IPS-11a (cell line): ENCODE results near the gene LDLRAD4.

Experiments used
- H3K4me3 ChIP-seq: one replicate; pipeline ENCODE4 v1.5.1; 2013; ENCODE audit warnings: low read depth, low read length, control low read depth

LDLRAD4 gene

DNA sequence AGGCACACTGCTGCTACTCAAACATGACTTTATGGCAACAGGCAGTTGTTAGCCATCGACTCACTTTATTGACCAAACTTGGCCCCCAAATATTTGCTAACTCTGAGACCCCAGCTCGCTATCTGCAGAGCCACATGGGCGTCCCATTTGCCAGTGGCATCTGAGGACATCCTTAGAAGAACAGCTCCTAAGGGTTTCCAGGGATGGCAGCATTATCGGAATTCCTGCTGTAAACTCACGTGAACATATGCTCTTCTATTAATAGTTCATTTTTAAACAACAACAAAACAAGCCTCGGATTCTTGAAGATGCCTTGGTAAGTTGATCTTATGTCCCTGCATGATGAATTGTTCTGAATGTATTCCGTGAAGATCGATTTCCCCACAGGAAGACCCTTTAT is 181.0 kb downstream of the LDLRAD4 start:
- no peak overlapping the region for H3K4me3 ChIP-seq

DNA sequence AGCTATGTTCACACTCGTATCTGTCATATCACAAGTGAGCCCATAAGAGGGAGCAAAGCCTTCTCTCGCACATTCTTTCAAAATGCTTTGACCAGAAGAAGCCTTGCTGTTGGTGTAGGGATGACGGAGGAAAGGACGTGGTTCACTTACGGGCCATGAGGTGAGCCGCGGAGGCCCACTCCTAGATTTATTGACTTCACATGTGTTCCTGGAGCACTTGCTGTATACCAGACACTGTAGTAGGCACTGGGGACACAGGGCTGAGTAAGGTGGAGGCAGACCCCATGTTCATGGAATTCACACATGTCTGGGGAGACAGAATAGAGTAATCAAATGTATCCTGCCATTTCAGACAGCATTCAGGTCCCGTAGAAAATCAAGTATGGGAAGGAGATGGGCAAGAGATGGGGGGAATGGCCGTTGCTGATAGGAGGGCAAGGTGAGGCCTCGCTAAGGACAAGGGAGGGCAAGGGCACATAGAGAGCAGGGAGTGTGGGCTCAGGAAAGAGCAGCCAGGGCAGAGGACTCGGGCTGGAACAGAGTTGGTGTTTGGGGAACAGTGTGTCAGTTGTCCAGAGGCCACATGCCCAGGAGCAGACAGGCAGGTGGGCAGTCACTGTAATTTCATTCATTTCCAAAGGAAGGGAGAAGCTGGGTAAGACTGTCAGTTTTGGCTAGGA is 182.2 kb downstream of the LDLRAD4 start:
- H3K4me3 ChIP-seq, result no peak overlapping the region

DNA sequence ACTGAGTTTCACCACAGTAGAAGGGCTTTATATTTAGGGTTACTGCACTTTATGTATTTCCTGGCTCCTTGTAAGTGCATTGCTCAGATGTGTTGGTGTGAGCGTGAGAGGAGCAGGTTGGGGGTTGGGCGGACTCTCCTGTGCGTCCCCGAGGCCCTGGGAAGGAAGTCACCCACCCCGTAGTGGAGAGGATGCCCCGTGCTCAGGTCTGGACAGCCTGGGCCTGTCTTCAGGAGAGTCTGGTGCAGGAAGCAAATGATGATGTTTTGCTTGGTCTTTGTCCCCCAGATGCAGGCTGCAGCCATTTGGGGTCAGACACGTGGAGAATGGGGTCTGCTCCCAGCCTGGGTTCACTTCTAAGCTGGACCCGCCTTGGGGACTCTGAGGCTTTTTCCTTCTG is 182.8 kb downstream of the LDLRAD4 start:
- no peak overlapping the region for H3K4me3 ChIP-seq

DNA sequence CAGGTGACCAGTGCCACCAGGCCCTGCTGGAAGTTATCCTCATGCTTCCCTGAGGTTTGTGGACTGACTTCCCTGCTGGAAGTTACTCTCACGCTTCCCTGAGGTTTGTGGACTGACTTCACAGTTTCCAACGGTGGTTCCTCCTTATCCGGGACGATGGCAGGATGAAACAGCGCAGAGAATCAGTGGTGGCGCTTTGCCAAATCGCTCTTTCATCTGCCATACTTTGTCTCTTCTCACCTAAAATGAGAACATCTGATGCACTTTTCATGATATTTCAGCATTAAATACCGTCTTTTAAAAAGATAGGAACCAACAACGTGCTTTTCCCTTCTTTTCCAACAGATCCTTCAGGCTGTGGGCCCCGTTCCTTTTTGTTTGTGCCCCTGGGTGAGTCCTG is 183.3 kb downstream of the LDLRAD4 start:
- H3K4me3 ChIP-seq, result no peak overlapping the region

DNA sequence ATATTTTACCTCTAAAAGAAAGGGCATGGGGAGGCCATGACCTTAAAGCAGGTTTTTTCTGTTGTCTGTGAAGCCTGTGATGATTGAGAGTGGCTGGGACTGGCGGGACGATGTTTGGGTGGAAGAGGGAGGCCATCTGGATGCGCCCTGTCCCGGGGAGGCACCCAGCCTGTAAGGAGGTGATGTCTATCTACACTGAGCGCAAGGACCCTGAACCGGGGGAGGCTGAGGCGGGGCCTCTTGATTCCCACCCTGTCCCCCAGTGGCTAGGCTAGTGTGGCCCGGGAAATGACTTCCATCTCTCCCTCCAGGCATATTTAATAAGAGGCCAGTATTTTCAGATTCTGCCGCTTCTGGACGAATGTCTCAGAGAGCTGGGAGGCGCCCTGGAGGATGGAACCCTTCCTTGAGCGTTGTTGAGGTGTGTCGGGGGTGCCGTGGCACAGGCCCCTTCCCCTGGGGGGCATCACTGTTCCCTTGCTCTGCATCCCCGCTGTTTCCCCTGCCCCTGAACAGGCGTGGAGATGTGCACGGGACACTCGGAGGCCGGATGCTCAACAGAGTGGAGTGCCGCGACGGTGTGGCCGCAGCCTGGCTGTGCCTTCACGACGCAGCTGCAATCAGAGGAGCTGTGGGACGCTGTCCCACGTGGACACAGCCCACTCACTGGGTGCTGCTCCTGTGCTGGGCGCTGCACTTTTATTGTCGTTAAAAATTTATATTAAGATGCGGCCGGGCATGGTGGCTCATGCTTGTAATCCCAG is 185.4 kb downstream of the LDLRAD4 start:
- no peak overlapping the region for H3K4me3 ChIP-seq

DNA sequence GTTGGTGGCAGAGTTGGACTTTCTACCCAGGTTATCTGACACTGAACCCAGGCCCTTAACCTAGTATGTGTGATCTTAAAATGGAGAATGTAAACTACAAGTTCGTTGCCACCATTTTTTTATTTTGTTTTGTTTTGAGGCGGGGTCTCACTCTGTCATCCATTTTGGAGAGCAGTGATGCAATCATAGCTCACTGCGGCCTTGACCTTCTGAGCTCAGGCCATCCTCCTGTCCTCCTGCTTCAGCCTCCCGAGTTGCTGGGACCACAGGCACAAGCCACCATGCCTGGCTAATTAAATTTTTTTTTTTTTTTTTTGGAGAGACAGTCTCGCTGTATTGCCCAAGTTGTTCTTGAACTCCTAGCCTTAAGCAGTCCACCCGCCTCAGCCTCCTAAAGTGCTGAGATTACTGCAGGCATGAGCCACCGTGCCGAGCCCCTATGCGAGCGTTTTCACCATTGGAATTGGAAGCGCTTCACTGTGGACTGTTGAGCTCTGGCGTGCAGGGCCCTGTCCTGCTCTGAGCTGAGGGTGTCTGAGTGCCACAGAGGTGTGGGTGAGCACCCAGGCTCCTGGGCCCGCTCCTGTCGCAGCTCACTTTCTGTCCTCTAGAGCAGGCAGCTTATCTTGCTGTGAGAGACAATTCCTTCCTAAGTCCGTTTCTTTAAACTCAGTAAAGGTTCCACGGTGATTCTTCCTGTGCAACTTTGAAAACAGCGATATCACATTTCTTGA is 186.9 kb downstream of the LDLRAD4 start:
- H3K4me3 ChIP-seq, result no peak overlapping the region

DNA sequence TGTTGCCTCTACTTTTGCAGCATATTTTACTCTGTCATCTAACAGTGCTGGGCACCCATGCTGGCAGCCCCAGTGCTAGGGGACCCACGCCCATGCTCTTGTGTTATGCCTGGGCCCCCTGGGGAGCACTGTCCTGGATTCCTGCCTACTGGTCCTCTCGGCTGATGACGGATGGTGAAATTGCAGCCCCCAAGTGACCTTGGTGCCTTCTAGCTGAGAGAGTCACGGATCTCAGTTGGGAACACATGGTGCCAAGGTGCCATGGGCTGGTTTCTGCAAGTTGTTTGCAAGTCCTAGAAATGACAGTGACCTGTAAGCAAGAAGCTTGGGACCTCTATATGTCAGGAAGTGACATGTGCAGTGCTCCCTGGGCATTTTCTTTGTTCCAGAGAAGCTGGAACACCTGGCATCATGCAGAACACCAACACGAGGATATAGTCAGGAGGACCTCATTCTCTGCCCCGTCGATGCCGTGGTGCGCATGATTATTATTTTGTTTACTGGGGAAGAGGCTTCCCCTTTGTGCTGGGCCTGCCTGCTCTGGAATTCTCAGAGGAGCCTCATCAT is 187.6 kb downstream of the LDLRAD4 start:
- H3K4me3 ChIP-seq, result no peak overlapping the region

DNA sequence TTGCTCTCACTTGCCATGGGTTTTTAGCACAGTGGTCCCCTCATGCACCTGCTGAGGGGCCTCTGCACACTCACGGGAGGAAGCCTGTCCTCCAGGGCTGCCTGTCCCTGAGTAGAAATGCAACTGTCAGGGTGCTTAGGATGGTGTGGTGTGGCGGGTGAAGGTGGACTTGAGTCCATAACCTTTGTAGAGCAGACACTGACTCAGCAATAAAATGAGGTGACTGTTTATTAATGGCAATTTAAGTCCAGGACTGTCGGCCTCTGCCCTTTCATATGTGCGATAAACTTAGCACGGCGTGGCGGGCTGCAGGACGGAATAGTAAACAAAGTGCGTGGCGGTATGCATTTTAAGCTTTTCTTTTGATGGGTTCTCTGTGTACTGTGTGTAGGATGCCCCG is 188.2 kb downstream of the LDLRAD4 start:
- no peak overlapping the region for H3K4me3 ChIP-seq

DNA sequence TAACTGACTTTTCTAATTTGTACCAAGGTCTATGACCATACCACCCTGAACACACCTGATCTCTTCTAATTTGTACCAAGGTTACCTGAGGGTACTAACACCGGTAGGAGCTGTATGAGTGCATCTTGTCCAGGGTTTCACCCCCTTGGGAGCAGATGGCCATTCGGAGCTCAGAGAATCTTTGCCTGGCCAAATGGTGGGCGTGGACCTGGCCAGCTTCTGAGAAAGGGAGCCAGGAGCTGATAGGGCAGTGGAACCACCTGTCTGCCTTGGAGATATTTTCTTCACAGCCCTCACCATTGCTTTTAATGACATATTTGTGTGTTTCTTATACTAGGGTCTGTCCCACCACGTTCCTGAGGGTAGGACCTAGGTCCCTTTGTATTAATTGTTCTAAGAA is 188.9 kb downstream of the LDLRAD4 start:
- no peak overlapping the region for H3K4me3 ChIP-seq

DNA sequence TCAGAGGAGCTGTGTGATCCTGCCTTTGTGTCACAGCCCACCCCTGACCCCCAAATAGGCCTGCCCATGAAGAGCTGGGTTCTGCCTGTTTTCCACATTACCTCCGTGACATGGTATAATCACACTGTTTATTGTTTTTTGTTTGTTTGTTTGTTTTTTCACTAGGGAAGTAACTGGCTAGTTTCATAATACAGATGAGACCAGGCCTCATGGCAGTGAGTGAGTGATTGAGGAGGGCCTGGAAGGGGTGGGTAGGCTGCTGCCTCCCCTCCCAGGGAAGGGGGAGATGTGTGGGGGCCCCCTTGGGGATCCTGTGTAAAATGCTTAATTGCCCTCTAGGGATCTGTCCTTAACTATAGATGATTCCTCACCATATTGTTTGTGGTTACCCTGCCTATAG is 190.5 kb downstream of the LDLRAD4 start:
- no peak overlapping the region for H3K4me3 ChIP-seq

DNA sequence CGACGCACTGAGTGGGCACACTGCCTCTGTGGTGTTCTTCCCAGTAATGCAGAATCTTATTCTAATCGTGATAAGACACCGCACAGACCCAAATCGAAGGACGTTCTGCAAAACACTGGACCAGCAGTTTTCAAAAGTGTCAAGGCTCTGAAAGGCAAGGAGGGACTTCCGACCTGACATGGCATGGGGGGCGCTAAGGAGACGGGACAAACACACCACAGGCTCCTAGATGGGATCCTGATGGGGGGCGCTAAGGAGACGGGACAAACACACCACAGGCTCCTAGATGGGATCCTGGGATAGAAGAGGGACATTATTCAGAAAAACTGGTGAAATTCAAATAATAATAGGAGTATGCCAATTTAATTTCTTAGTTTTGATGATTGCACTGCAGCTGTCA is 191.4 kb downstream of the LDLRAD4 start:
- H3K4me3 ChIP-seq, result no peak overlapping the region

DNA sequence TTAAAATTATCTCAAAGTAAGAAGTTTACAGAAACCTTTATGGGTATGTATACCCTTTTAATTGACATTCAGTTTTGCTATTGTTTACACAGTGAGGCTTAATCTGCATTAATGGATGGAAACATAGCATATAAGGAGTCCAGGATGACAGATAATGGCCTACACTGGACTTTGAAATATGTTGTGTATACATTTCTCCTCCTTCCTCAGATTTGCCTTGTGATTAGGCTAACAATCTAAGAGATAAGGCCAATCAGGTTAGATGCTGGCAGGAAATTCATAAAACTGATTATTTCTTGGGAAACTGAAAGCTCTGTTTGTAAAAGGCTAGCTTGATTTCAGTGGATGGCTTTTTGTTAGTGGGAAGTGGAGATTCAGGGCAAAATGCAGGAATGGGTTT is 191.9 kb downstream of the LDLRAD4 start:
- H3K4me3 ChIP-seq, result no peak overlapping the region

DNA sequence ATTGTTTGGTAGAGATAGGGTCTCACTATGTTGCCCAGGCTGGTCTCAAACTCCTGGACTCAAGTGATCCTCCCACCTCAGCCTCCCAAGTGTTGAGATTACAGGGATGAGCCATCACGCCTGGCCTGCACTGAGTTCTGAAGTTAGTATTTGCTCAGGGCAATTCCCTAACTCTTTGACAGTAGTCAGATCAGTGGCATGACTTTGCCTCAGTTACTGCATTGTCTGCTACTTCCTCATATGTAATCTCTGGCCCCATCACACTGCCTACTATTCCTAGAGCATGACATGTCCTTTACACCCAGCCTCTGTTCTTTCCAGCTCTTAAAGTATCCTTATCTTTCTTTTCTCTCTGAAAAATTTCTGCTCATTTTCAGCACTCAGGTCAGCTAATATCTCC is 193.5 kb downstream of the LDLRAD4 start:
- H3K4me3 ChIP-seq, result no peak overlapping the region

DNA sequence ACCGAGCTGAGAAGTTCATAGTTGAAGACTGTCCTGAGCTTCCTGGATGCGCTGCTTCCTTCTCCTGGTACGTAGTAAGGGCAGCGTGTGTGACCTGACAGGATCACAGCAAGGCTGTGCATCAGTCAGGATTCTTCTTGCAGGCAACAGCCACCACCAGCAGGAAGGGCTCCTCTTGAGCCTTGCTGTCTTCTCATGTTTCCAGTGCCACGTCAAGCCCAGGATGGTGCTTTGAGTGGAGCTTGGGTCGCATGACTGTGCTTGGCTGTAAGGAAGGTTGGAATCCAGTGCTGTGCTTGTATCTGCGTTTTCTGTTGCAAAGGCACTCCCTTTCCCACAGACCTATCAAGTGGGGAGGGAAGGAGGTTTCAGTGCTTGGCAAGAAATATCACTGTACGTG is 194.3 kb downstream of the LDLRAD4 start:
- H3K4me3 ChIP-seq, result no peak overlapping the region

DNA sequence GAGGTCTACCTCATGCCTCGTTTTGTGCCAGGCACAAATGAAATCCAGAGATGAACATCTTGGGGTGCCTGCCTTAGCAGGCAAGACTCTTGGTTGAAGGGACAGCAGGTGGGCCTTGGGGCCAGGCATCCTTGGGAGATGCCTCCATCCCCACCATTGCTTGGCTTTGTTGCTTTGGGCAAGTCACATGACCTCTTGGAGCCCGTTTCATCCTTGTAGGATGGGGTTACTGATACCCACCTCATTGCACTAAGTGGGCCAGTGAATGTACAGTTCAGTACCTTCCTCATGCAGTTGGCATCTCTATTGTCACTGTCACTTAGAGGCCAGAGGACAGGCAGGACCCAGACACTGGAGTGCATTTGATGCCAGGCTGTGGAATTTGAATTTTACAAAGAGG is 195.5 kb downstream of the LDLRAD4 start:
- no peak overlapping the region for H3K4me3 ChIP-seq

DNA sequence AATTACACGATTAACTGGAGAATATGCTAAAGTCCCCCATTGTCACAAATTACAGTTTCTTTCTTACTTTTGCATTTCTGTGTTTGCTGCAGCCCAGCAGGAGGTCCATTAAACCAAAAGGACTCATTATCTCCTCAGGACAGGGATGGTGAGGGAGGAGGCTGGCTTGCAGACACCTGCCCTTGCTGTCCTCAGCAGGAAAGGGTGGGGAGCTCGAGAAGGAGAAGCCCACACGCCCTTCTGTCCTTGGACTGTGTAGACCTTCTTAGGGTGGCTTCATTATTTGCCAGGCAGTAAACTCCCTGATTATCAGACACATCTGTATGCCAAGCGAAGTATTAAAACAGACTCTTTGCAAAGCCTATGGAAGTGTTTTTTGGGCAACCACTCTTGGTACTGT is 196.0 kb downstream of the LDLRAD4 start:
- no peak overlapping the region for H3K4me3 ChIP-seq

DNA sequence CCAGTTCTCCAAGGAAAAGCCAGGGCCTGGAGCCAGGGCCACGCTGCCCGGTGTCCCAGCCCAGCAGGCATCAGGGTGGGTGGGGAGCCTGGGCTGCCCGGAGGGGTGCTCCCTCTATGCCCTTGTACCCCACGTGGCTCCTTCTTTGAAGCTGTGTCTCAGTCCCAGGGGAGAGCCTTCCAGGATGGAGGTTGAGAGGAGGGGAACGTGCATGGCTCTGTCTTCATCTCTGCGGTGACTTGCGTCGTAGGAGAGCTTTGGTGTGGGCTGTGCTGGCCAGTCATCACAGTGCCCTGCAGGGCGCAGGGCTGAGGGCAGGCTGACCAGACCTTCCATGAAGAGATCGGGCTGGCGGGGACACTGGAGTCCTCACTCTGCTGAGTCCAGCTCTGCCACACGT is 197.2 kb downstream of the LDLRAD4 start:
- H3K4me3 ChIP-seq, result no peak overlapping the region

DNA sequence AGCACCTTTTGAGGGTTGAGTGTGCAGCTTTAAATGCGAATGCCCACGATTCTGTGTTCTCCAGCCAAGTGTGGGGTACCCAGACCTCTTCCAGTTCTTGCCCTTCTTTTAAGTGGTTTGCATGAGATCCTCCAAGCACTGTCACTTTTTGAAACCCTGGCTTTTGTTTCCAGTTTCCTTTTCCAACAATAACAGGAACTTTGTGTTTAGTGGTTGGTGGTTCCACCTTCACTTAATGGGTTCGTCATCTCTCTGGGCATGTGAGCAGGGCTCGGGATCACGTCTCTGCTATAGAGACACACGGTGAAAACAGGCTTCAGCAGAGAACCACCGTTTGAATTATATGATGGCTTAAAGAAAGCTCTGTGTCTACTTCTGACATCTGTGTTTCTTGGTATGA is 197.6 kb downstream of the LDLRAD4 start:
- H3K4me3 ChIP-seq, result no peak overlapping the region

DNA sequence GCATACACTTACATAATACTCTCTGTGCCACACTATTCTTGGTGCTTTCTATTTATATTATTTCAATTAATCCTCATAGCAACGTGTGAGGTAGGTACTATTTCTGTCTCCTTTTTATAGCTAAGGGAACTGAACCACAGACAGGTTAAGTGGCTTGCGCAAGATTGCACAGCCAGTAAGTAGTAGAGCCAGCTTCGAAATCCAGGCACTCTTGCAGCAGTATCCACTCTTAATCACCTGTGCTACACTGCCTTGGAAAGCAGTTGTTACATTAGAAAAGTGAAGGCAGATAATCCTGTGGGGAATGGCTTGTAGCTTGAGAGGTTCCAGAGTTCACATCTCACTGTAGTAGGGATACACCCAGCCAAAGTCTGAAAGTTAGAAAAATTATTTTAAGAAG is 198.3 kb downstream of the LDLRAD4 start:
- no peak overlapping the region for H3K4me3 ChIP-seq

DNA sequence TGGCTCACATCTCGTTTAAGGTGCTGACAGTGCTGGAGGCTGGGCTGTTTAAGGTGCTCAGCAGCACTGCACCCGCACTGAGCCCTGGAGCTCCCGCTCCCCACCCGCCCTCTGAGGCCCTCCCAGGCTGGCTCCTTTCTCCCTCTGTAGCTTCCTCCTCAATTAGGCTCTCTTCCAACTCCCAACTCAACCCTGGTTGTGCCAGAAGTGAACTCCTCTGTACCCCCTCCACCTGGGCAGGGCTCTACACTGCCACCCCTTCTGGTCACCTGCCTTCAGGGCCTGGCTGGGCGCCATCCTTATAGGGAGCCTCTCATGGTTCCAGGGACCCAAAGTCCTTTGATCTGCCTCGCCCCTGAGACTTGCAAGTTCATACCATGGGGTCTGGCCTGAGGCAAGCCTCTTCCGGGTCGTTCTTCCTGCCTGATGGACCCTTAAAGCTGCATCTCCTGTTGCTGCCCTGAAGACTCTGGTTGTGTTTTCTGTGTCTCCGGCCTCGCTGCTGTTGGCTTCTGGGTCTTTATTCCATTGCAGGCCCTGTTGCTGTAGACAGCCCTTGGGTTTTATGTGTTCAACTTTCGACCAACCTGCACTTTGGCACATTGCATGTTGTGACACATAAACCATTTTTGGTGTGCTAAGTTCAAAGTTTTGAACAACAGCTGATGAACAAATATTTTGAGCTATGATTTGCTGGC is 199.6 kb downstream of the LDLRAD4 start:
- no peak overlapping the region for H3K4me3 ChIP-seq
